MM.1S (cell line): ENCODE measurements around the gene PRSS23.

Experiments used
- DNase-seq: peaks from one replicate; pipeline ENCODE4 v3.0.0-alpha.2; 2015
- H2AFZ ChIP-seq: fragments of 300-600 bp; sonication (generic); 2 replicates; pipeline ENCODE4 v1.6.0; 2016; ENCODE audit warnings: antibody characterized with exemption, low read length
- H3F3A ChIP-seq: fragments of 300-600 bp; sonication (generic); 2 replicates; pipeline ENCODE4 v1.6.1; 2016; ENCODE audit warnings: mild to moderate bottlenecking, antibody characterized with exemption, low read length, moderate library complexity, mixed read lengths; ENCODE audit not compliant: insufficient read depth
- H3K27ac ChIP-seq: fragments of 300-600 bp; sonication (generic); 2 replicates; pipeline ENCODE4 v1.5.1; 2016; ENCODE audit warnings: mild to moderate bottlenecking, low read length
- H3K27me3 ChIP-seq: fragments of 300-600 bp; sonication (generic); replicated peaks from 2 replicates; pipeline ENCODE4 v1.6.0; 2016; ENCODE audit warnings: low read length; ENCODE audit not compliant: insufficient read depth
- H3K36me3 ChIP-seq: fragments of 300-600 bp; sonication (generic); replicated peaks from 2 replicates; pipeline ENCODE4 v1.6.1; 2016; ENCODE audit warnings: mild to moderate bottlenecking, low read length, mixed read lengths; ENCODE audit not compliant: insufficient read depth
- H3K4me1 ChIP-seq: fragments of 300-600 bp; sonication (generic); 2 replicates; pipeline ENCODE4 v1.6.1; 2016; ENCODE audit warnings: low read length, mixed read lengths
- H3K4me2 ChIP-seq: fragments of 300-600 bp; sonication (generic); 2 replicates; pipeline ENCODE4 v1.6.0; 2016; ENCODE audit warnings: low read depth, low read length
- H3K4me3 ChIP-seq: fragments of 300-600 bp; sonication (generic); 2 replicates; pipeline ENCODE4 v1.5.1; 2016; ENCODE audit warnings: low read length, mixed read lengths
- H3K79me2 ChIP-seq: fragments of 300-600 bp; sonication (generic); 2 replicates; pipeline ENCODE4 v1.6.1; 2016; ENCODE audit warnings: mixed run types, low read length, mixed read lengths
- H3K9ac ChIP-seq: fragments of 300-600 bp; sonication (generic); 2 replicates; pipeline ENCODE4 v1.6.1; 2016; ENCODE audit warnings: low read length, mixed read lengths
- H3K9me2 ChIP-seq: fragments of 300-600 bp; sonication (generic); replicated peaks from 2 replicates; pipeline ENCODE4 v1.6.1; 2016; ENCODE audit warnings: mild to moderate bottlenecking, low read length, mixed read lengths; ENCODE audit not compliant: insufficient read depth
- H3K9me3 ChIP-seq: fragments of 300-600 bp; sonication (generic); replicated peaks from 2 replicates; pipeline ENCODE4 v1.6.1; 2016; ENCODE audit warnings: mild to moderate bottlenecking, low read length, mixed read lengths; ENCODE audit not compliant: insufficient read depth
- H4K20me1 ChIP-seq: fragments of 300-600 bp; sonication (generic); 2 replicates; pipeline ENCODE4 v1.6.1; 2016; ENCODE audit warnings: mild to moderate bottlenecking, low read length, moderate library complexity, mixed read lengths; ENCODE audit not compliant: insufficient read depth
- EZH2 ChIP-seq: fragments of 300-600 bp; sonication (generic); optimal IDR thresholded peaks from 2 replicates; pipeline ENCODE3; 2017; ENCODE audit warnings: low read depth, mild to moderate bottlenecking, antibody characterized with exemption, low read length, mixed read lengths
- EZH2phosphoT487 ChIP-seq: fragments of 300-600 bp; sonication (generic); IDR thresholded peaks from 2 replicates; pipeline ENCODE4 v1.6.1; 2018; ENCODE audit warnings: antibody characterized with exemption, low read length
- TF ChIP-seq, protein P1 (sequence below): fragments of 300-600 bp; sonication (generic); IDR thresholded peaks from 2 replicates; pipeline ENCODE4 v1.5.1; 2016; ENCODE audit warnings: antibody characterized with exemption, low read length, mixed read lengths

PRSS23 gene

DNA sequence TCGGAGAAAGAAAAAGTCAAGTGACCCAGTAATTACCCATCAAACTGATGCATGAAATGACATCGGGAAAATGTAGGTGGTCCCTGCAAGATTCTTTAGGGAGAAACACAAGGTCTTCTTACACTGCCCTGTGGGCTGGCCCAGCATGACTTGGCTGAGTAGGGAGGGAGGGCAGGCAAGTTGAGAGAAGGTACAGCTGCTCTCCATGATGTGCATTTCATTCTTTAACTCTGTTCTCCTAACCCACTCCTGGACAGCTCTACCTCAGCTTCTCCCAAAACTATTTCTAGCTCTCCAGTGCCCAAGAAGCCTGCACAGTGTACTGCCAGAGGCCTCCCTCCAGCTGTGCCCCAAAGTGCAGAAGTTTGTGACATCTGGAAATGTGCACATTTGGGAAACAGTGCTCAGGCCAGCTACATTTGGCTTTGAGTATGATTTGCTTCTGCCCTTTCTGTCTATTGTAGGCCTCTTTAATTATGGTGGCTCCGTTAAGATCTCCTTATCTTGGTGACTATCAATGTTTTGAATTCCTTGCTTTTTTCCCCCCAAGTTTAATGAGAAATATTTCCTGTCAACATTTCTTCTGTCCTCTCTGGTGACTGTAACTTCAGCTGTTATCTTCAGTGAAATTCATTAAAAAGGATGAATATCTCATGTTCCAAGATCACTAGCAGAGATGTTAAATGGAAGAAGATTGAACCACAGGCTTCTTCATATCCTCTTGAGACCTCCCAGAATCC is 26.7 kb upstream of the PRSS23 start:
- Histone ChIP-seq H3K4me1 (no peaks in the 10 kb centered on the region), H4K20me1 (no peaks in the 10 kb centered on the region), H3K36me3 (no peaks in the 10 kb centered on the region), H3K27ac (no peak overlapping the region), H3K79me2 (no peaks in the 10 kb centered on the region), H3K9ac (no peak overlapping the region), H3K27me3 (no peaks in the 10 kb centered on the region), H3K4me3 (no peak overlapping the region), H2AFZ (no peak overlapping the region), H3K9me2 (no peaks in the 10 kb centered on the region), H3K9me3 (no peaks in the 10 kb centered on the region), H3K4me2 (no peak overlapping the region), H3F3A (no peaks in the 10 kb centered on the region)
- TF ChIP-seq EZH2 (no peak), EZH2phosphoT487 (no peak)
- TF ChIP-seq, protein P1, sequence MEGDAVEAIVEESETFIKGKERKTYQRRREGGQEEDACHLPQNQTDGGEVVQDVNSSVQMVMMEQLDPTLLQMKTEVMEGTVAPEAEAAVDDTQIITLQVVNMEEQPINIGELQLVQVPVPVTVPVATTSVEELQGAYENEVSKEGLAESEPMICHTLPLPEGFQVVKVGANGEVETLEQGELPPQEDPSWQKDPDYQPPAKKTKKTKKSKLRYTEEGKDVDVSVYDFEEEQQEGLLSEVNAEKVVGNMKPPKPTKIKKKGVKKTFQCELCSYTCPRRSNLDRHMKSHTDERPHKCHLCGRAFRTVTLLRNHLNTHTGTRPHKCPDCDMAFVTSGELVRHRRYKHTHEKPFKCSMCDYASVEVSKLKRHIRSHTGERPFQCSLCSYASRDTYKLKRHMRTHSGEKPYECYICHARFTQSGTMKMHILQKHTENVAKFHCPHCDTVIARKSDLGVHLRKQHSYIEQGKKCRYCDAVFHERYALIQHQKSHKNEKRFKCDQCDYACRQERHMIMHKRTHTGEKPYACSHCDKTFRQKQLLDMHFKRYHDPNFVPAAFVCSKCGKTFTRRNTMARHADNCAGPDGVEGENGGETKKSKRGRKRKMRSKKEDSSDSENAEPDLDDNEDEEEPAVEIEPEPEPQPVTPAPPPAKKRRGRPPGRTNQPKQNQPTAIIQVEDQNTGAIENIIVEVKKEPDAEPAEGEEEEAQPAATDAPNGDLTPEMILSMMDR: no peak
- no peak for DNase-seq

DNA sequence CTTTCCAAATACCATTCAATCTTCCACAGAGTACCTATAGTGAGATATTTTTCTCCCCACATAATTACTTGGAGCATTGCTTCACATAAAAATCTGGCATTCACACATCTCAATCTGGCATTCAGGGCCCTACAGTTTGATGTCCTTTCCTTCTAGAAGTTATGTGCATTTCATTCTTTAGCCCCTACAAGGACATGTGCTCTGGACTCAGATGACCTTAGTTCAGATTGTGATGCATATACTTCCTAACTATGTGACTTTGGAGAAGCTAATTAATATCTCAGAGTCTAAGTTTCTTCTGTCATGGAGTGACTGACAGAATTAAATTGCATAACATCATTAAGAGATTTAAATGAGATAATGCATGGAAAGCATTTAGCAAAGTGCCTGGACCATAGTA is 25.9 kb upstream of the PRSS23 start:
- Histone ChIP-seq H3K4me3 (no peak overlapping the region), H3K4me2 (no peak overlapping the region), H3K9me3 (no peaks in the 10 kb centered on the region), H3K27ac (no peak overlapping the region), H3K27me3 (no peaks in the 10 kb centered on the region), H3K9ac (no peak overlapping the region), H4K20me1 (no peaks in the 10 kb centered on the region), H3K36me3 (no peaks in the 10 kb centered on the region), H3F3A (no peaks in the 10 kb centered on the region), H2AFZ (no peak overlapping the region), H3K9me2 (no peaks in the 10 kb centered on the region), H3K4me1 (no peaks in the 10 kb centered on the region), H3K79me2 (no peaks in the 10 kb centered on the region)
- TF ChIP-seq EZH2phosphoT487 (no peak), EZH2 (no peak)
- TF ChIP-seq, protein P1: no peak
- DNase-seq: no peak

DNA sequence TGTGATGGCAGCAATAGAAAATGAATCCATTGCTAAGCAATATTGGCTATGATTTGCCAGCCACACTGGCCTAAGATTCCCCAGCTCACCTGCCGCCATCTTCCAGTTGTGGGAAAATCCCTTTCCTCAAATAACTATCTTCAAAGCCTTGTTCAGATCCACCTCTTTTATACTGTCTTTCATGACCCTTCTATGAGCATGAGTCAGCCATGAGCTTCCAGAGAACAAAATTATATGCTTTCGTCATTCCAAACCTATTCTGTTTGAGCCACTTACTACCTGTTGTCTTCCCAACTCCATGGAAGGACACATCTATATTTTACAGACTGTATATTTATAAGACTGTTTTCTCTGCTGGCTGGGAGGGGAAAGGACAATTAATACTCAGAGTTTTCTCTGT is 25.0 kb upstream of the PRSS23 start:
- no peak overlapping the region for H2AFZ ChIP-seq
- no peak for DNase-seq

More for the DNA sequence above, 25.0 kb upstream of the PRSS23 start:
- no peaks in the 10 kb centered on the region for H3K27me3 ChIP-seq
- H3K9ac ChIP-seq: no peak overlapping the region
- no peaks in the 10 kb centered on the region for H3K9me2 ChIP-seq
- H3K79me2 ChIP-seq: no peaks in the 10 kb centered on the region
- TF ChIP-seq EZH2: no peak
- TF ChIP-seq, protein P1: no peak
- no peak for TF ChIP-seq EZH2phosphoT487
- no peaks in the 10 kb centered on the region for H4K20me1 ChIP-seq
- no peaks in the 10 kb centered on the region for H3K9me3 ChIP-seq
- H3K4me3 ChIP-seq: no peak overlapping the region
- no peaks in the 10 kb centered on the region for H3K4me1 ChIP-seq
- no peak overlapping the region for H3K27ac ChIP-seq
- H3K4me2 ChIP-seq: no peak overlapping the region
- H3F3A ChIP-seq: no peaks in the 10 kb centered on the region
- H3K36me3 ChIP-seq: no peaks in the 10 kb centered on the region
